Bone marrow (tissue), 2 donors: ENCODE results near the gene ZNF462.

Experiments
- DNase-seq, 2 donors: peaks; one replicate each; lab custom pipeline; 2025; lab: John Stamatoyannopoulos, UW

The ZNF462 gene

DNA sequence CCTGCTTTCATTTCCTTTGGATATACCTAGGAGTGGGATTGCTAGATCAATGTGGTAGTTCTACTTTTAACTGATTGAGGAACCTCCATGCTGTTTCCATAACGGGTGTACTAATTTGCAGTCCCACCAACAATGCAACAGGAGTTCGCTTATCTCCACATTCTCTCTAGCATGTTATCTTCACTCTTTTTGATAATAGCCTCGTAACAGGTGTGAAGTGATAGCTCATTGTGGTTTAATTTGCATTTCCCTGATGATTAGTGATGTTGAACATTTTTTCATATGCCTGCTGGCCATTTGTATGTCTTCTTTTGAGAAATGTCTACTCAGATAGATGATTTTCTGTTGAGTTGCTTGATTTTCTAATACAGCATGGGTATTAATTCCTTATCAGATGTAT is 142.2 kb downstream of the ZNF462 start:
- DNase-seq, result no peak

DNA sequence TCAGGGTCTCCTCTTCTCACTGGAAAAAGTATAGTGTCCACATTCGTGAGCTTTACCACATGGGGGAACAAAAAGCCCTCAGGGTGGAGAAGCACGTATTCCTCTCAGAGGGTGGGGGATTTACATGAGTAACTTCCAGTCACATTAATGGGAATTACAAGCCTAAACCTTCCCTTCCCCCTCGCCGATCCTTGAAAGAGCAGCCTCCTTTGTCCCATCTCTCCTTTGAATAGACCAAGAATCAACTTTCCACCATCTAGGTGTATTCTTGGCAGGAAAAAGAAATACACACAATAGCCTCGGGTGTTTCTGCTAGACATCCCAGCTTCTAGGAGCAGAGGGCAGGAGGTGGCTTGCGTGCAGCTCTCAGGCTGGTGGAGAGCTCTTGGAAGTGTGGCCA is 144.4 kb downstream of the ZNF462 start:
- DNase-seq, result no peak

DNA sequence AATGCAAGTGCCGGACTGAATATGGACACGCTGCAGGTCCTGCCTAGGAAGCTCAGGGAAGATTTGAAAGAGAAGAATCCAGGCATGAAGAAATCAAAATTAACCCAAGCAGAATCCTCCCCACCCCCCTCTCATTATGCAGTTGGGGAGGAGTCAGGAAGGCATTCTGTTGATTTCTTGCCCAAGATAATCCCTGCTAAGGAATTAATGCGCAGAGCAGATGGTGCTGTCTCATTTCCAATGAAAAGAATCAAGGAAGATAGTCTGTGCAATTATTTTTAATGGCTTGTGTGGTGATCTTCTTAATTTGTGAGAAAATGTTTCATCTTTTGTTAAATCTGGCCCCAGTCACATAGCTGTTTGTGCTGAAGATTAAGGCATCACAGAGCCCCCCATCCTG is 145.0 kb downstream of the ZNF462 start:
- DNase-seq, result no peak

DNA sequence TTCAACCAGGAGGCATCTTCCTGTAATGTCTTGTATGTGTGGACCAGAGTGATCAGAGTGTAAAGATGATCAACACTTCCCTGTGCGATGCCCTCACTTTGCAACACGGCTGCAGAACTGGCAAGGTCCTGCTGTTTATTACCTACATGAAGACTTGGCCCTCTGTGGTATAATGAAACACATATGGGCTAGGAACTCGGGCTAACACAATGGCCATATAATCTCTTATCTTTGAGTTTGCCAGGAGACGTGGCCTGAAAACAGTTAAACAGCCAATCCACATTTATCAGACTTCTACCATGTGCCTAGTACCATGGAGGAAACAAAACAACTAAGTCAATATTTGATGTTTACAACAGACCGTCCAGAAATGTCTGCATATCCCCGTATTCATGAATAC is 145.5 kb downstream of the ZNF462 start:
- no peak for DNase-seq

DNA sequence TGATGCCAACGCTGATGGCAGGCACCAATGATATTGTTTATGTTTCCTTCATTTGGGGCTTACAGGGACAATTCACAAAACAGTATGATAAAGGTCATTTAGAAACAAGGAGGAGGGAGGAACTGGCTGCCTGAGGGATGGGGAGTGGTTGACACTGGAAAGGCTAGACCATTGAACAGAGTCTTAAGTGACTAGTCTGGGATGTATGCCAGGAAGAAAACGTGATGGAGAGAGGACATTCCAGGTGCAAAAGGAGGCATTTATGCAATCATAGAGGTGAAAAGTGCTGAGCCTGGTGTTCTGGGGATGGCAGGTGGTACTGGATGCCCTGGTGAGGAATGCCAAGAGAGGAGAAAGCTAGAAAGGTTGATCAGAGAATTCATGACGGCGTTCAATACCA is 153.4 kb downstream of the ZNF462 start:
- DNase-seq, result no peak

DNA sequence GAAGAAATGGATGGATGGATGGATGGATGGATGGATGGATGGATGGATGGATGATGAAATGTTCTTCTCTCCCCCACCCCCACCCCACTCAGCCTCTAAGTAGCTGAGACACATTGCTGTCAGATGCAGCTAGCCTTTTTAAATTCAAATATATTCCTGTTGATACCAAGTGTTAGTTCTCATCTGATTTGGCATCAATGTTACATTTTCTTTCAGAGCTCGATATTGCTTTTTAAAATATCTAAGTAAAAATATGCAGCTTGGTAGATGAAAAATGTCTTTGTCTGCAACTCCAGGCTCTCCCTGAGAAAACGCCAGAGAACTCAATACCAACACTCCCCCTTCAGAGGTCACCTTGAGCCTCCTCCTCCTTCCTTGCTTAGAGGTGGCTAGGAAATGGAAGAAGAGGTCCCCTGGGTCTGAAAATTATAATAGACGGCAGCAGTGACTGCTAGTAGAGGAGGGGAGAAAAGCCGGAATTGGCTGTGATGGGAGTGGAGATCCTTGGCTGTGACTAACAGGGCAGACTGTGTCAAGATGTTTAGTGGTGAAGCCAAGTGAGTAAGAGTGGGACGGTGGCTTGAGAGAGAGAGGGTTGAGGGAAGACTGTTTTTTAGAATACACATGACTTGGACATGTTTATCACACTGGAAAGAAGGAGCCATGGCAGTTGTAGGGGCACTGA is 156.0 kb downstream of the ZNF462 start:
- DNase-seq, result no peak

DNA sequence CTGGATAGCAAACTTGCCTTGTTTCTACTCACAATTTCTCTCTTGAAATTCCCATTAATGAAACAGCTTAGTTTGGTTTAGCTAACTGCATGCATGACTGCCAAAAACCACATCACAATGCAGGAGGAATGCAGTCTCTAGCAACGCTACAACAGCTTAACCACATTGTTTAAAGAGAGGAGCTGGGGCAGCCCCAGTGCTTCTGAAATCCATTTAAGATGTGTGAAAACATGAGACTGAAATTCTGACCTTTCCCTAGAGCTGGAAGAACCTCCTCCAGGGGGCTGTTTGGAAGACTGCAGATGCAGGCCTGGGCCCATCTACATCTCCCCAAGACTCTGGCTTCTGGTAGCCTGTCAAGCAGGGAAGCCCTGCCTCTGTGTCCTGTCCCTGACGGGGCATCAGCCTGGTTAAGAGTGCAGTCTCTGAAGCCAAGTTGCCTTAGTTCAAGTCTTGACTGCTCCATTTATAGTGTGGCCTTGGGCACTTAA is 157.1 kb downstream of the ZNF462 start:
- no peak for DNase-seq

DNA sequence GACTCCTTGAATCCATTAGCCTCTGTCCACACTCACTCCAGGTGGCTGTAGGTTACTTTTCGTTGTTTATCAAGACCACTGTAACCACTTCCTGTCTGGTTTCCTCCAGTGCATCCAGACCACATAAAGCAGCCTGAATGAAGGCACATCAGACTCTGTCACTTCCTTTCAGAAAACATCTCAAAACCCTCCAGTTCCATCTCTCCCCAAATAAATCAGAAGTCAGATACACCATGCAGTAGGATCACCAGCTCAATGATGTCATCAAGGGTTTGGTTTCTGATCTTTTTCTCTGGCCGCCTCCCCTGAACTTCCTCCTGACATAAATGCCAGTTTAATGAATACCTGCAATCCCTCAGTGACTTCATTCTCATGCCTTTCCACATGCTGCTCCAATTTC is 161.2 kb downstream of the ZNF462 start:
- no peak for DNase-seq

DNA sequence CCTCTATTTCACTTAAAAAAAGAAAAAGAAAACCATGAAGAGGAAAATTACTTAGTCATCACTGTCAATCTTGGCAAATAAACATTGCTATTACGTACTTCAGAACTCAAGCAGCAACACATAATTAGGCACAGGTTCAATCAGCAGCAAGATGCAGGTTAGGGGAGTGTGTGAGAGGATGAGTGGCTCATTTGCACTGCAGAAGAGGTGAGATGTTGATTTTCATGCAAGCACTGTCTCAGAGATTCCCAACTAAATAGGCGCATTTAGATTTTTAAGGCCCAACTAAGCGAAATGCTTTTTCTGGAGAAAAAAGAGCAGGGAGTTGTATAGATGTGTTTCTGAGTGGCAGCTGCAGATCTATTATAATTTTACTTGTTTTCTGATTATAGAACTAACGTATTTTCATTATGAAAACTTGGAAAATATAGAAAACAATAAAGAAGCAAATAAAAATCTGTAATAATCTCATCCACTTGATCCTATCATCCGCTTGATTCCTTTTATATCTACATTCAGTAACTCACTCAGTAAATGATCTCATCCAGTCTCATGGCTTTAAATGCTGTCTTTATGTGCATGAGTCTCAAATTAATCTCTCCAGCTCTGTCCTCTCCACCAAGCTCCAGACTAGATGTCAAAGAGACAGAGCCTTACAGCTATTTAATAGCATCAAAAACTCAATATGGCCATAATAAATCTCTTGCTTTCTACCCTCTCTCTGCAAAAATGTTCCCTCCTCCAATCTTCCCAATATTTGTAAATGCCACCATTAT is 162.5 kb downstream of the ZNF462 start:
- no peak for DNase-seq

DNA sequence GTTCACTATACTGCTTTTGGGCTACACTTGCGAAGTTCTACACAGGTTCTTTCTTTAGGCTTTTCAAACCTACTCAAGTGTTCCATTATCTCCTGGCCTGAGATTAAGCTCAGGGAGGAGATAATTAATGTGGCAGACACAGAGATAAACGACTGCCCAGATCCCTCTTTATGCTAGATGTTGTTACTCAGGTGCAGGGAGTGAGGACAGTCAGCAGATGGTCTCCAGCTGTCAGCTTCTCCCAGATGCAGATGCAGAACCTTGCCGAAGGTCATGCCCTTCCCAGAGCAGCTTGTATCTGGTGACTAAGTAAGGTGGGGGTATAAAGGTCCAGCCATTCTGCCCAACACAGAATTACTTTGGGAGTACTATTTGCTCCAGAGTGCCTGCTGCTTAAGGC is 166.2 kb downstream of the ZNF462 start:
- no peak for DNase-seq

DNA sequence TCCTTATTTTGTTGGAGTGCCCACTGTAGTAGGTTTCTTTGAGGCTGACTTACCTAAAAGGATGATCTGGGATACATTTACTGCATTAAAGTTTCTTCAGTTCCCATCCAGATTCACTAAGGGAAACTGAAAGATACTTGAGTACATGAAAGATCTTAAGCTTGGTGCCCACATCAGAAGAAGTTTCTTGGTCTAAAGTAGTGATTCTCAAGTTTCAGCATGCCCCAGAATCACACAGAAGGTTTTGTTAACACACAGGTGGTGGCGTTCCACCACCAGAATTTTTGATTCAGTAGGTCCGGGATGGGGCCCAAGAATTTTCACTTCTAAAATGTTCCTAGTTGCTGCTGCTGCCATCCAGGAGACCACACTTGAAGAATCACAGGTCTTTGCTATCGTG is 171.0 kb downstream of the ZNF462 start:
- DNase-seq, result no peak

DNA sequence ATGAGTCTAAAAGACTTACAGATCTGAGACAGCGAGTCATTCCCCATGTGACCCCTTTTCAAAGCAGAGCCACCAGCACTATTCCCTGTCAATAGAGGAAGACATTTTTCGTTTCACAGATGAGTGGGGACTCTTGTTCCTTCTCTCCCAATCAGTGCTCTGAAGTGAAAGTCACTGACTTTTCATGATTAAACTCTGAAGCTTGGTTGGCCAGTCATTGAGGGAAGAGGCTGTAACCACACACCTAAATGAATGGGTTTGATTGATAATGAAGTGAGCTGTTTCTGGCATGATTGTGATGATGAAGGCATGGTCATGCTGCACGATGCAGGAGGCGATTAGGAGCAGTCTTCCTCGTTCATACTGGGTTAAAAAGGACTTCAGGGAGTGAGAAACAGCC is 171.9 kb downstream of the ZNF462 start:
- no peak for DNase-seq

DNA sequence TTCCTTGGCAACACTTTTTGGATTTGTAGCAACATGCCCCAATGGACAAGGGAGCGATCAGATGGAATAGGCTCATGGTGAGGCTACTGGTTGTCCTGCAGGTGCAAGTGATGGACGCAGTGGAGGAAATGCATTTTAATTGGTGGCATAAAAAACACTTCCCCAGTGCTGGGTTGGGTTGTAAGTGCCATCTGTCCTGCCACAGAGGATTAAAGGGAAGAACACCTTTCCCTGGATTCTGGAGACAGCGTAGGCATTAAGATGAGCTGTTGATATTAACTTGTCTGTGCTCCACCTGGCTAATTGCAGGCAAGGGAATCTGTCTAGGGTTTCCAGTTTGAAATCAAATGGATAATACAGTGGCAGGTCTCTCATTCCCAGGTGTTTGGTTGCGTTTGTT is 173.4 kb downstream of the ZNF462 start:
- no peak for DNase-seq

DNA sequence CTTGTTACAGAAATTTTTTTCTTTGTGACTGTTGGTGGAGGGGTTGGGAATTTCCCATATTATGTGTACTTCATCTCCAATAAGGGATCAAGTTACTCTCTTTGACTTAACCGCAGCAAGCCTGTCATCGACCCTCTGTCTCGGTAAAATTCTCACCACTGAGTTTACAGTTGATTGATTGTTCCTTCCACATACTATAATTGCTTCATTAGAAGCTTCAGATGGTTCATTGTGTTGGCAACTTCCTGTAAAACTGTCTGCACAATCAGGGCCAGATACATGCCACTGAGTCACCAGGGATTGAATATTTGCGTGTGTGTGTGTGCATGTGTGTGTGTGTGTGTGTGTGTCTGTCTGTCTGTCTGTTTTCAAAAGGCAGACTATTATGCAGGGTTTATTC is 176.6 kb downstream of the ZNF462 start:
- no peak for DNase-seq

DNA sequence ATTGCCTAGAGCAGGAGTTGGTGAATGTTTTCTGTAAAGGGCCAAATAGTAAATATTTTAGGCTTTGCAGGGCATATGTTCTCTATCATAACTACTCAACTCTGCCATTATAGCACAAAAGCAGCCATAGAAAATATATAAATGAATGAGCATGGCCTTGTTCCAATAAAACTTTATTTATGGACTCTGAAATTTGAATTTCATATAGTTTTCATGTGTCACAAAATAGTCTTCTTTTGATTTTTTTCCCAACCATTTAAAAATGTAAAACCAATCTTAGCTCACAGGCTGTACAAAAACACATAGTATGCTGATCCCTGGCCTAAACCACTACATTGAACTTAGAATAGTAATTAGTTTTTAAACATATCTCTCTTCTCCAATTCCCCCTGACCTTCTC is 179.6 kb downstream of the ZNF462 start:
- DNase-seq, result no peak

DNA sequence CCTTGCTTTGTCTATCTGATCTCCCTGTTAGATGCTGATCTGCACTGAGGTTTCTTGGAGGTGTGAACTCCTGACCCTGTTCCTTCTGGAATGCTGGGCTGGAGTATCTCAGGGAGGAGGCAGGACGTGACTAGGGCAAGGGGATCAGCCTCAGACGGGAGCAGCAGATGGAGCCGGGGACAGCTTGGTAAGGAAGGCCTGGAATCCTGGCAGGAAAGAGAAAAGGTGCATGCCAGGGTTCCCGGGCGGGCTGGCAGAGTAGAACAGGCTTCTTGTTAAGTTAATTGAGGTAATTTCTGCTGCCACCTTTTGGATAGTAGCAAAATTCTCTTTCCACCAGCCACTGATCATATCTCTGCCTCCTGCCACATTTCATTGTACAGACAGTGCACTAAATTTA is 180.9 kb downstream of the ZNF462 start:
- DNase-seq, result no peak

DNA sequence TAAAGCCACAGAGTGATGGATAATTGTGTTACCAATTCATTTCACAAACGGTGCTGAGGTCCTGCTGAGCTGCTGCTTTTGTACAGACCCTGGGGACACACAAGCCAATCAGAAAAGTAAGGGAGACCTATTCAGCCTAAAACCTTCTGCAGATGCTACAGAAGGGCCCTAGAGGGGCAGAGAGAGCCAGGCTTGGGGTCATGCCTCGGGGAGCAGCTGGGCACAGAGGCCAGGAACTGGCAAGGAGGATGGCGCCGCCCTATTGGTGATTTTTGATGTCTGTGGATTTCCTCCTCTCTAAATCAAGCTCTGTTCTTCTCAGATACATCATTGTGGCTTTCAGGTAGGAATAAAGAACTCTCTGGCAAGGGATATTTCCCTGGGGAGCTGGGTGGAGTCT is 181.9 kb downstream of the ZNF462 start:
- no peak for DNase-seq

DNA sequence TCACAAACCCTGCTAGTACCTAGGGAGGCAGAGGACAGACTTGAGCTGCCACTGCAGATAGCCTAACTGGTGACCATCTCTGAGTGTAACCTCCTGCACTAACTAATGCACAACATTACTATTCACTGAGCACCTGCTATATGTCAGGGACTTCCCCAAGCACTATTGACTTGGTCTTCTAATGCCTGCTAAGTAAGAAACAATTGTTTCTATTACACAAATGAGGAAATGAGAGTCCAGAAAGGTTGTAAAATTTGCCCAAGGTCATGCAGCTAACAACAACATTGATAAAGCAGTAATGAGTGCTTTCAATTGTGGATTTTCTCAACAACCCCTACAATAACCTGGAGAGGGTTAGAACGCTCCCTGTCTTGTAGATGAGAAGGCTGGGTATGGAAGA is 183.7 kb downstream of the ZNF462 start:
- DNase-seq, result no peak

DNA sequence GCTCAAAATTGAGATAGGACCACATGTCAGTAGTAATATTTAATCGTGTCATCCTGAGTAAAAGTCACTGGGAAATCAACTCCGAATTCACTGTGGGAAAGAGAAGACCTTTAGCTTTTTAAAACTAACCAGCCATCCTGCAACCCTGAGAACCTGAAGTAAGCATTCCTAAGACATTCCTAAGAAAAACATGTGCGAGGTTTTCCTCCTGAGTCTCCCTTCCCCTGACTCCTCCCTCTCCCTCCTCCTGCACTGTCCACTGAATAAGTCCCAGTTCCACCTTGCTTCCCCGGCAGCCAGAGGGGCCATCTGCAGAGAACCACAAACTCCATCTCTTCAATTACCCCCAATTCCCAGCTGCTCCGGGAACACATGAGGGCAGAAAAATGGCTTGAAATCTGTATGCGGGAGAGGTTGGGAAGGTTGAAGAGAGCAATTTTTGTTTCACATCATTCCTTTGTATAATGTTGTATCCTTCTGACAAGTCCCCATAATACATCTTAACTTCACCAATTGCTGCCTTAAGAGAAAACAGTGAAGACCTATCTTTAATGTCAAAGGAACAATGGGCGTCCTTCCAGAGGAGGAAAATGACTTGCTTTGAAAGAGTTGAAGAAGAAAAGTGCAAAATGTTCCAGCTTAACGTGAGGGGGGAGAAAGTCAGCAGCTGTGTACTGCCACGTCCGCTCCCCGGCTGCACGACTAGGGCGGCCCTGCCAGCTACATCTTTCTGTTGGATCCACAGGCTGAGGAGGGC is 186.3 kb downstream of the ZNF462 start:
- no peak for DNase-seq

DNA sequence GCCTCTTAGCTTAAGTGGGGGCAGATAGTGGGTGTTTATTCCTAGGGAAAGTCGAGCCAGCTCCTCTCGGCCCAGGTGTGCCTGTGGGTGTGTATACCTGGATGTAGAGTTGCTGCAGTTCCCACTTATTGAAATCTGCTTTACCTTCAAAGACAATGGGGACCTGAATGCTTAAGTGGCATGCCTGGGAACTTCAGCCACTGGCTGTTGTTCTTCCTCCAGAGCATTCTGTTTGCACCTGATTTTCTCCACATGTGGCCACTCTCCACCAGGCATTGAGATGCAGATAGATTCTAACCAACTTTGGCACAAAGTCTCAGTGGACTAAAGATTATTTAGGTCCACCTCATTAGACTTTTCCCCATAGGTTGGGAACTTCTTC is 186.8 kb downstream of the ZNF462 start:
- DNase-seq, result no peak

DNA sequence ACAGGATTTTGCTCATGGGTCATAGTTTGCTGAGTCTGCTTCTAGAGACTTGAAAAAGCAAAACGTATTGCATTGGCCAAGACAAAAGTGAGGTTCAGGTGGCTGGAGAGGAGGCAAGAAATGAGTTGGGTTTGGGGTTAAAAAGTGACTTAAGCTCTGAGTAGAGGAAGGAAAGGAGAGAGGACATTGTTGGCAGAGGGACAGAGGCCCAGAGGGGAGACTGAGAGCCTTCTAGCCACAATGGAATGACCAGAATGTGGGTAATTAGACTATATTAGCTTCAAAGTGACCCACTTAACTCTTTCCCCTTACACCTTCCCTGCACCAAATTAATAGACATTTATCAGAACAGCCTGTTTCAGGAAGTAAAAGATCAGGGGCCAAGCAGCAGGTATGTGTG is 188.4 kb downstream of the ZNF462 start:
- no peak for DNase-seq

DNA sequence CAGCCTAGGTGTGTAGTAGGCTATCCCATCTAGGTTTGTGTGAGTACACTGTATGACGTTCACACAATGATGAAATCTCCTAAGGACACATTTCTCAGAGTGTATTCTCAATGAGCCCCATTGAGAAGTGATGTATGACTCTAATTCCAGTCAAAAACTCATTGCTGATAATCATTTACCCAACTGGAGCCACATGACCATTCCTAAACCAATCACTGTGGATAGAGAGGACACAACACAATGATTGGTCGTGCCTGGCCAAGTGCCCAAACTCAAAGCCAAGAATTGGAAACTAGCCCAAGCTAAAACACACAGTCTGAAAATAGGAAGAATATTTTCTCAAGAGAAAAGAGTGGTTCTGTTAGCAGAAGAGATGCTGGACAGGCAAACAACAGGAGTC is 191.2 kb downstream of the ZNF462 start:
- DNase-seq, result no peak

DNA sequence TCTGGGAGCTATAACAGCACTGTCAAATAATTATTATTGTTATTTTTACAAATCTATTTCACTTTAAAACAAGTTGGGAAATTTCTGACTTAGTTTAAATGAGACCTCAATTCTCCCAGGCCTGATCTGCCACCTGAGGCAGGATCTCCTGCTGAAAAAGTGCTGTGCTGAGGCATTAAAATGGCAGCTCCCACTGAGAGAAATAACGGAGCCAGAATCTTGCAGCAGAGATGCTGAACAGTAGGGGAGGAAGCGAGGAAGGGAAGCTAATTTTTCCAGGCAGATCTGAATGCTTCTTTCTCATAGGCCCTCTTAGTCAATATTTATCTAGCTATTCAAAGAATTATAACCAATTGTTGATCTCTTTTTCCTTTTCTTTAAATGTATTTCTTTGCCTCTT is 196.3 kb downstream of the ZNF462 start:
- DNase-seq, result no peak
